ENCODE measurements around the gene EHMT1. TPM values are rescaled to one million over a fixed set of nuclear protein-coding genes. Genes with fewer than 3 reads are reported as not detected.

The EHMT1 gene
- total and polyA plus RNA-seq, 2 of the 8 experiments (the other 6 are each of a cell fraction or from before 2014, with no cell fraction given), result 95.7 to 163 TPM

GRCh38 chr9:137731216-137731946 lies 112.6 kb downstream of the EHMT1 start:
- Histone ChIP-seq H2AK5ac (ENCODE audit: low read depth, low read length) (no peak overlapping the region), H4K8ac (ENCODE audit: extremely low read depth, insufficient read depth, low read length) (no peak overlapping the region), H2BK5ac (ENCODE audit: low read depth, low read length) (no peak overlapping the region), H3K27ac (ENCODE audit: low read depth, low read length) (no peak overlapping the region), H2BK15ac (ENCODE audit: low read length) (no peak overlapping the region), H3K27me3 (replicated peaks in 1 of 4; ENCODE audit: control insufficient read depth in 3 of 4, extremely low read depth in 1 of 4, insufficient read depth in 3 of 4, low read length in 3 of 4) (no peaks in the 10 kb centered on the region), H3K4ac (replicated peaks; ENCODE audit: insufficient read length, low read depth, low read length) (no peak overlapping the region), H2BK20ac (ENCODE audit: low read length) (no peak overlapping the region), H2BK12ac (ENCODE audit: low read depth, low read length) (no peak overlapping the region), H3K14ac (ENCODE audit: insufficient read length) (no peak overlapping the region), H2BK120ac (replicated peaks; ENCODE audit: low read depth, low read length) (no peak overlapping the region), H3K18ac (ENCODE audit: extremely low read depth, low read length) (no peak overlapping the region), H3K4me3 (ENCODE audit: extremely low read depth in 1 of 4, insufficient read depth in 2 of 4, low read depth in 3 of 4, low read length in 4 of 4) (no peak overlapping the region), H4K5ac (ENCODE audit: insufficient read length, low read depth, low read length) (no peak overlapping the region), H3K9me3 (ENCODE audit: insufficient read depth in 2 of 2, low read depth in 1 of 2, low read length in 1 of 2) (no peaks in the 10 kb centered on the region), H3K56ac (replicated peaks; ENCODE audit: insufficient read length, low read depth, low read length) (no peak overlapping the region), H3K4me2 (ENCODE audit: insufficient read depth in 1 of 2, low read depth in 2 of 2, low read length in 2 of 2) (no peak overlapping the region), H2AFZ (ENCODE audit: low read length) (no peak overlapping the region), H3K4me1 (replicated peaks in 1 of 4; ENCODE audit: control insufficient read depth in 3 of 4, insufficient read depth in 4 of 4, low read length in 3 of 4) (no peaks in the 10 kb centered on the region; a peak in 2 of 7 replicates), H3K9ac (replicated peaks in 1 of 4; ENCODE audit: extremely low read depth in 1 of 4, low read depth in 3 of 4, low read length in 3 of 4) (no peak overlapping the region), H3K36me3 (ENCODE audit: control insufficient read depth in 2 of 4, insufficient read depth in 4 of 4, low read length in 3 of 4) (peaks cover 6 to 36% (median 13%) of the 10 kb centered on the region in 4 experiments; a peak in 7 of 8 replicates), H3K23me2 (ENCODE audit: low read depth, low read length) (no peaks in the 10 kb centered on the region), H4K20me1 (replicated peaks in 1 of 2; ENCODE audit: control insufficient read depth in 1 of 2, insufficient read depth in 2 of 2, low read length in 2 of 2) (peaks cover 7 to 13% of the 10 kb centered on the region in 2 experiments), H4K91ac (replicated peaks; ENCODE audit: insufficient read length, low read length) (no peak overlapping the region), H3K79me1 (ENCODE audit: low read depth, low read length) (peaks cover 8% of the 10 kb centered on the region; the same call in 1 of the 2 replicates), H3K23ac (ENCODE audit: insufficient read length) (no peak overlapping the region), H3K79me2 (ENCODE audit: control insufficient read depth in 1 of 2, insufficient read depth in 2 of 2, low read length in 2 of 2) (peaks cover 0 to 56% of the 10 kb centered on the region in 2 experiments; a peak in 3 of 4 replicates)
- 95% methylated on average over 18 of the region's 18 CpGs; no CpG with 5 or more reads in 1 of the 2 experiments for WGBS, 2 experiments (ENCODE audit: extremely low coverage in 1 of 2, insufficient coverage in 1 of 2, insufficient read length in 1 of 2, insufficient replicate concordance in 2 of 2, low coverage in 1 of 2, low lambda C conversion rate in 2 of 2, missing lambda C conversion rate in 1 of 2)
- ChIA-PET CTCF (ENCODE audit: partially characterized antibody) (interaction anchor here (0.8 to 4.1 kb wide), 5 partner anchors 19 to 66 kb away, joined by 3 to 17 read pairs (median 4); no protein-coding TSS in a partner anchor), POLR2A (ENCODE audit: partially characterized antibody) (no interaction called here)
- FAIRE-seq (no peak), DNase-seq (ENCODE audit: low read depth in 1 of 2, low spot score in 2 of 2) (no peak)
- TF ChIP-seq SIN3A (conservative IDR thresholded peaks at IDR 0.05 in 1 of 2, IDR thresholded peaks at IDR 0.05 in 1 of 2; ENCODE audit: low read depth in 1 of 2, low read length in 2 of 2) (no peak), BCL11A (IDR thresholded peaks at IDR 0.05; ENCODE audit: low read depth in 2 of 2, low read length in 2 of 2) (no peak), RFX5 (IDR thresholded peaks at IDR 0.05; ENCODE audit: borderline replicate concordance, low read depth, low read length) (no peak), POLR2A (IDR thresholded peaks at IDR 0.05; ENCODE audit: control extremely low read depth in 1 of 2, low read depth in 2 of 2, low read length in 2 of 2) (no peak), NRF1 (IDR thresholded peaks at IDR 0.05; ENCODE audit: low read depth, low read length) (no peak), SRF (IDR thresholded peaks at IDR 0.05; ENCODE audit: low read depth, low read length) (no peak), TAF1 (IDR thresholded peaks at IDR 0.05; ENCODE audit: low read depth, low read length) (no peak), CTCF (IDR thresholded peaks at IDR 0.05; ENCODE audit: control extremely low read depth in 1 of 3, insufficient read depth in 1 of 3, low read depth in 1 of 3, low read length in 3 of 3) (no peak), MAFK (IDR thresholded peaks at IDR 0.05; ENCODE audit: low read depth, low read length) (no peak), BRCA1 (IDR thresholded peaks at IDR 0.05; ENCODE audit: low read depth, low read length) (no peak)

All from H1 (cell line).